ENCODE results near the gene ICE2.

Gene ICE2

DNA sequence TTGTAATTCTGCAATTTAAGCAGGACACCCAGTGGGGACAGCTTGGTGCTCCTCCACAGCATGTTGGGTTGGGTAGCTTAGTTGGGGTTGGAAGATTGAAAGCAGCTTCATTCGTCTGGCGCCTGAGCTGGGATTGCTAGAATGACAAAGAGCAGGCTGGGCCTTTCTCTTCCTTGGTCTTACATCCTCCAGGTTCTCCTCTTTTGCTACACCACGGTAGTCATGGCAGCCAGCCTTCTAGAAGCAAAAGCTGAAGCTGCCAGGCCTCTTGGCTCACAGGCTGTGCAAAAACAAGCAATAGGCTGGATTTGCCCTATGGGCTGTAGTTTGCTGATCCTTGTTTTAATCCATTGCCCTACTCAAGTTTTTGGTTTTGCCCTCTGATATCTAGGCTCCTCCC, 78.0 kb downstream of the ICE2 start:
- TF ChIP-seq ZFP30 (CRISPR knock-in tag; IDR thresholded peaks at IDR 0.05) (no peak), RARB (CRISPR knock-in tag; IDR thresholded peaks at IDR 0.05) (no peak)
- ATAC-seq: no peak

GRCh38 chr15:60399931-60400330, 79.0 kb downstream of the ICE2 start:
- peak; percentile 9 for ATAC-seq
- TF ChIP-seq, protein P1, sequence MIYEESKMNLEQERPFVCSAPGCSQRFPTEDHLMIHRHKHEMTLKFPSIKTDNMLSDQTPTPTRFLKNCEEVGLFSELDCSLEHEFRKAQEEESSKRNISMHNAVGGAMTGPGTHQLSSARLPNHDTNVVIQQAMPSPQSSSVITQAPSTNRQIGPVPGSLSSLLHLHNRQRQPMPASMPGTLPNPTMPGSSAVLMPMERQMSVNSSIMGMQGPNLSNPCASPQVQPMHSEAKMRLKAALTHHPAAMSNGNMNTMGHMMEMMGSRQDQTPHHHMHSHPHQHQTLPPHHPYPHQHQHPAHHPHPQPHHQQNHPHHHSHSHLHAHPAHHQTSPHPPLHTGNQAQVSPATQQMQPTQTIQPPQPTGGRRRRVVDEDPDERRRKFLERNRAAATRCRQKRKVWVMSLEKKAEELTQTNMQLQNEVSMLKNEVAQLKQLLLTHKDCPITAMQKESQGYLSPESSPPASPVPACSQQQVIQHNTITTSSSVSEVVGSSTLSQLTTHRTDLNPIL (CRISPR knock-in tag; IDR thresholded peaks at IDR 0.05; ENCODE audit: low read depth): peak; percentile 70; the same call in 1 of the 2 replicates
- TF ChIP-seq ISL1 (CRISPR knock-in tag; IDR thresholded peaks at IDR 0.05) (peak; percentile 88), BACH2 (CRISPR knock-in tag; IDR thresholded peaks at IDR 0.05; ENCODE audit: borderline replicate concordance) (no peak), ZNF8 (CRISPR knock-in tag; IDR thresholded peaks at IDR 0.05) (peak; percentile 60; the same call in 1 of the 2 replicates), ESRRG (CRISPR knock-in tag; IDR thresholded peaks at IDR 0.05) (0 out of 2 replicates have a peak, but pooled peaks have one; percentile 48)

DNA sequence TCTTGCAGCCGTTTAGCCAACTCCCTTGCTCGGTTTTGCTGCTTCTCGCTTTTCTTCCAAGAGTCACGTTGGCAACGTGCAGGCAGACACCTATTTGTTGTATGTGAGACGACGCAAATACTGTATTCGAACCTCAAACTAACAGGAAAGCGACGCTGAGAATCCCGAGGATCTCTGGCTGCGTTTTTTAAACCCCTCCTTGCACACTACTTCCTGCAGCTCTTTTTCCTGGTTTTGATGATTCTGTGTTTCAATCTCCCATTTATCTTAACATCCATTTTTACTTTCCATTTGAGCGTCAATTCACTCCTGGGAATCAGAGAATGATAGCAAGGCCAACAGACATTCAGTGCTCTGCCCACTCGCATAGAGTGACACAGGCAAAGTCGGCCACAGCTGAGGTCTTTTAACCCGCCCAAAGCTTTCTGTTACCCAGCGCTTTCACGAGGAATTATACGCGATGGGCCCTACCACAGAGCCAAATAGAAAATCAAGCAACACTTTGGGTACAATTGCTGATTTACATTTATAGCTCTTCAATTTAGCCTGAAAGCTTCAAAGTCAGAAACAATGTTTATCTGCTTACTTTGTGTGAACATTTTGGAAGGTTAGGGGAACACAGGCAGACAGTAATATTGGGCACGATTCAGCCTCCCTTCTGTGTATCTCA, 79.6 kb downstream of the ICE2 start:
- no peak for TF ChIP-seq CSDC2 (CRISPR knock-in tag; IDR thresholded peaks at IDR 0.05)
- no peak for ATAC-seq

GRCh38 chr15:60397772-60398445, 81.0 kb downstream of the ICE2 start, which contains the start of gene ANXA2:
TSS of gene ANXA2 (minus strand) at chr15:60397986. CDS start at chr15:60386075, 11,911 bp downstream.
- TF ChIP-seq ZFP3 (CRISPR knock-in tag; IDR thresholded peaks at IDR 0.05) (no peak), ZNF565 (CRISPR knock-in tag; conservative IDR thresholded peaks at IDR 0.05; ENCODE audit: low read depth) (no peak), ZNF8 (CRISPR knock-in tag; IDR thresholded peaks at IDR 0.05) (no peak)
- TF ChIP-seq, protein P2, sequence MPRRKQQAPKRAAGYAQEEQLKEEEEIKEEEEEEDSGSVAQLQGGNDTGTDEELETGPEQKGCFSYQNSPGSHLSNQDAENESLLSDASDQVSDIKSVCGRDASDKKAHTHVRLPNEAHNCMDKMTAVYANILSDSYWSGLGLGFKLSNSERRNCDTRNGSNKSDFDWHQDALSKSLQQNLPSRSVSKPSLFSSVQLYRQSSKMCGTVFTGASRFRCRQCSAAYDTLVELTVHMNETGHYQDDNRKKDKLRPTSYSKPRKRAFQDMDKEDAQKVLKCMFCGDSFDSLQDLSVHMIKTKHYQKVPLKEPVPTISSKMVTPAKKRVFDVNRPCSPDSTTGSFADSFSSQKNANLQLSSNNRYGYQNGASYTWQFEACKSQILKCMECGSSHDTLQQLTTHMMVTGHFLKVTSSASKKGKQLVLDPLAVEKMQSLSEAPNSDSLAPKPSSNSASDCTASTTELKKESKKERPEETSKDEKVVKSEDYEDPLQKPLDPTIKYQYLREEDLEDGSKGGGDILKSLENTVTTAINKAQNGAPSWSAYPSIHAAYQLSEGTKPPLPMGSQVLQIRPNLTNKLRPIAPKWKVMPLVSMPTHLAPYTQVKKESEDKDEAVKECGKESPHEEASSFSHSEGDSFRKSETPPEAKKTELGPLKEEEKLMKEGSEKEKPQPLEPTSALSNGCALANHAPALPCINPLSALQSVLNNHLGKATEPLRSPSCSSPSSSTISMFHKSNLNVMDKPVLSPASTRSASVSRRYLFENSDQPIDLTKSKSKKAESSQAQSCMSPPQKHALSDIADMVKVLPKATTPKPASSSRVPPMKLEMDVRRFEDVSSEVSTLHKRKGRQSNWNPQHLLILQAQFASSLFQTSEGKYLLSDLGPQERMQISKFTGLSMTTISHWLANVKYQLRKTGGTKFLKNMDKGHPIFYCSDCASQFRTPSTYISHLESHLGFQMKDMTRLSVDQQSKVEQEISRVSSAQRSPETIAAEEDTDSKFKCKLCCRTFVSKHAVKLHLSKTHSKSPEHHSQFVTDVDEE (CRISPR knock-in tag; IDR thresholded peaks at IDR 0.05): no peak
- TF ChIP-seq, protein P3, sequence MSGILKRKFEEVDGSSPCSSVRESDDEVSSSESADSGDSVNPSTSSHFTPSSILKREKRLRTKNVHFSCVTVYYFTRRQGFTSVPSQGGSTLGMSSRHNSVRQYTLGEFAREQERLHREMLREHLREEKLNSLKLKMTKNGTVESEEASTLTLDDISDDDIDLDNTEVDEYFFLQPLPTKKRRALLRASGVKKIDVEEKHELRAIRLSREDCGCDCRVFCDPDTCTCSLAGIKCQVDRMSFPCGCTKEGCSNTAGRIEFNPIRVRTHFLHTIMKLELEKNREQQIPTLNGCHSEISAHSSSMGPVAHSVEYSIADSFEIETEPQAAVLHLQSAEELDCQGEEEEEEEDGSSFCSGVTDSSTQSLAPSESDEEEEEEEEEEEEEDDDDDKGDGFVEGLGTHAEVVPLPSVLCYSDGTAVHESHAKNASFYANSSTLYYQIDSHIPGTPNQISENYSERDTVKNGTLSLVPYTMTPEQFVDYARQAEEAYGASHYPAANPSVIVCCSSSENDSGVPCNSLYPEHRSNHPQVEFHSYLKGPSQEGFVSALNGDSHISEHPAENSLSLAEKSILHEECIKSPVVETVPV (CRISPR knock-in tag; IDR thresholded peaks at IDR 0.05): no peak
- ATAC-seq: peak; percentile 47

GRCh38 chr15:60396958-60397771, 81.8 kb downstream of the ICE2 start:
- peak; percentile 40 for ATAC-seq
- TF ChIP-seq OSR1 (CRISPR knock-in tag; IDR thresholded peaks at IDR 0.05) (no peak), CSDC2 (CRISPR knock-in tag; IDR thresholded peaks at IDR 0.05) (0 out of 2 replicates have a peak, but pooled peaks have one; percentile 58), ZC3H10 (CRISPR knock-in tag; IDR thresholded peaks at IDR 0.05) (no peak), GLIS3 (CRISPR knock-in tag; IDR thresholded peaks at IDR 0.05) (peak; percentile 39), TOX (CRISPR knock-in tag; IDR thresholded peaks at IDR 0.05; ENCODE audit: borderline replicate concordance) (peak; percentile 47; the same call in 1 of the 2 replicates), RARB (CRISPR knock-in tag; IDR thresholded peaks at IDR 0.05) (no peak), ZNF8 (CRISPR knock-in tag; IDR thresholded peaks at IDR 0.05) (no peak), POU6F1 (CRISPR knock-in tag; IDR thresholded peaks at IDR 0.05; ENCODE audit: borderline replicate concordance, low read depth) (no peak), ZFP3 (CRISPR knock-in tag; IDR thresholded peaks at IDR 0.05) (no peak)
- TF ChIP-seq, protein P2 (CRISPR knock-in tag; IDR thresholded peaks at IDR 0.05): no peak
- TF ChIP-seq, protein P3 (CRISPR knock-in tag; IDR thresholded peaks at IDR 0.05): peak; percentile 43; the same call in 1 of the 2 replicates
